Glutamatergic neuron (in vitro differentiated cells): ENCODE data around the gene CEACAM18. TPM values are rescaled to one million over a fixed set of nuclear protein-coding genes. Genes with fewer than 3 reads are reported as not detected.

Source experiments
- DNase-seq: peaks from one replicate; pipeline ENCODE4 v3.0.0; 2022
- H3K27ac Mint-ChIP-seq: one replicate; pipeline ENCODE4 v1.8.0; 2020; ENCODE audit warnings: mild to moderate bottlenecking, mixed read lengths, inconsistent platforms; ENCODE audit not compliant: unreplicated experiment
- H3K27me3 Mint-ChIP-seq: one replicate; pipeline ENCODE4 v1.8.0; 2020; ENCODE audit warnings: mild to moderate bottlenecking, moderate library complexity, mixed read lengths, inconsistent platforms; ENCODE audit not compliant: unreplicated experiment
- H3K36me3 Mint-ChIP-seq: one replicate; pipeline ENCODE4 v1.8.0; 2020; ENCODE audit warnings: mild to moderate bottlenecking, mixed read lengths, inconsistent platforms; ENCODE audit not compliant: unreplicated experiment
- H3K4me1 Mint-ChIP-seq: one replicate; pipeline ENCODE4 v1.8.0; 2020; ENCODE audit warnings: mild to moderate bottlenecking, low read depth, mixed read lengths, inconsistent platforms; ENCODE audit not compliant: unreplicated experiment
- H3K4me3 Mint-ChIP-seq: one replicate; pipeline ENCODE4 v1.8.0; 2020; ENCODE audit warnings: mild to moderate bottlenecking, mixed read lengths, inconsistent platforms; ENCODE audit not compliant: unreplicated experiment
- H3K9me3 Mint-ChIP-seq: one replicate; pipeline ENCODE4 v1.8.0; 2020; ENCODE audit warnings: mild to moderate bottlenecking, moderate library complexity, mixed read lengths, inconsistent platforms; ENCODE audit not compliant: unreplicated experiment
- total RNA-seq: library from RNA; stranded (reverse); fragmentation: NEBNext Ultra II Directional; extraction: Animal tissue kit (Norgen Biotek cat#: 25700); gene quantifications from one replicate; pipeline ENCODE4 v1.2.1, GENCODE V29; 2021; ENCODE audit not compliant: unreplicated experiment
- TF ChIP-seq, protein P1 (sequence below): fragments of 200-600 bp; sonication (generic); IDR thresholded peaks from one replicate; pipeline ENCODE4 v1.5.0; 2021; ENCODE audit not compliant: partially characterized antibody, unreplicated experiment

The CEACAM18 gene
- total RNA-seq, 1 donor from 2014 or later = not detected

DNA sequence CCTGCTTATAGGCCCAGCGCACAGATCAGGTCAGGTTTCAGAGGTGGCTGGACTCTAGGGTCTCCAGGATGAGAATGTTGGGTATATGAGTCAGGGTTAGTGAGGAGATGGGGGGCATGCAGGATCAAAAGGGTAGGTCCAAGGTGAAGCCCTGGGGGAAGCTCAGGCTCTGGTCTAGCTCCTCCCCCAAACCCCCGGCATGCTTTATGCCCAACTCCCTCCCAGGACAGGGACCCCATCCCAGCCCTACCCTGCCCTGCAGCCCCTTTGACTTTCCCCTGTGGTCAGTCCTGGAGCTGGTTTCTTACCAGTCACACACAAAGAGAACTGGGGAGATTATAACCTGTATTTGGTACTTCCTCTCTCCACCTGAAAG, 9.8 kb upstream of the CEACAM18 start:
- Mint-ChIP-seq H3K9me3 (peaks cover 2% of the 10 kb centered on the region), H3K36me3 (no peaks in the 10 kb centered on the region), H3K27ac (no peak overlapping the region), H3K27me3 (peaks cover 5% of the 10 kb centered on the region), H3K4me3 (no peak overlapping the region), H3K4me1 (no peaks in the 10 kb centered on the region)
- TF ChIP-seq, protein P1, sequence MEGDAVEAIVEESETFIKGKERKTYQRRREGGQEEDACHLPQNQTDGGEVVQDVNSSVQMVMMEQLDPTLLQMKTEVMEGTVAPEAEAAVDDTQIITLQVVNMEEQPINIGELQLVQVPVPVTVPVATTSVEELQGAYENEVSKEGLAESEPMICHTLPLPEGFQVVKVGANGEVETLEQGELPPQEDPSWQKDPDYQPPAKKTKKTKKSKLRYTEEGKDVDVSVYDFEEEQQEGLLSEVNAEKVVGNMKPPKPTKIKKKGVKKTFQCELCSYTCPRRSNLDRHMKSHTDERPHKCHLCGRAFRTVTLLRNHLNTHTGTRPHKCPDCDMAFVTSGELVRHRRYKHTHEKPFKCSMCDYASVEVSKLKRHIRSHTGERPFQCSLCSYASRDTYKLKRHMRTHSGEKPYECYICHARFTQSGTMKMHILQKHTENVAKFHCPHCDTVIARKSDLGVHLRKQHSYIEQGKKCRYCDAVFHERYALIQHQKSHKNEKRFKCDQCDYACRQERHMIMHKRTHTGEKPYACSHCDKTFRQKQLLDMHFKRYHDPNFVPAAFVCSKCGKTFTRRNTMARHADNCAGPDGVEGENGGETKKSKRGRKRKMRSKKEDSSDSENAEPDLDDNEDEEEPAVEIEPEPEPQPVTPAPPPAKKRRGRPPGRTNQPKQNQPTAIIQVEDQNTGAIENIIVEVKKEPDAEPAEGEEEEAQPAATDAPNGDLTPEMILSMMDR = no peak
- no peak for DNase-seq

GRCh38 chr19:51469162-51469561, 9.2 kb upstream of the CEACAM18 start:
- Mint-ChIP-seq H3K4me3 (no peak overlapping the region), H3K4me1 (no peaks in the 10 kb centered on the region), H3K27me3 (peaks cover 5% of the 10 kb centered on the region), H3K27ac (no peak overlapping the region), H3K36me3 (no peaks in the 10 kb centered on the region), H3K9me3 (peaks cover 2% of the 10 kb centered on the region)
- no peak for DNase-seq
- TF ChIP-seq, protein P1 = no peak

- no peak overlapping the region for H3K4me3 Mint-ChIP-seq
- no peaks in the 10 kb centered on the region for H3K4me1 Mint-ChIP-seq
- H3K27me3 Mint-ChIP-seq = peaks cover 4% of the 10 kb centered on the region
- TF ChIP-seq, protein P1 = no peak
- no peak for DNase-seq
- H3K9me3 Mint-ChIP-seq = peaks cover 2% of the 10 kb centered on the region
- H3K36me3 Mint-ChIP-seq = no peaks in the 10 kb centered on the region
- H3K27ac Mint-ChIP-seq = no peak overlapping the region
These were observed 8.7 kb upstream of the CEACAM18 start for GRCh38 chr19:51469629-51470028.

DNA sequence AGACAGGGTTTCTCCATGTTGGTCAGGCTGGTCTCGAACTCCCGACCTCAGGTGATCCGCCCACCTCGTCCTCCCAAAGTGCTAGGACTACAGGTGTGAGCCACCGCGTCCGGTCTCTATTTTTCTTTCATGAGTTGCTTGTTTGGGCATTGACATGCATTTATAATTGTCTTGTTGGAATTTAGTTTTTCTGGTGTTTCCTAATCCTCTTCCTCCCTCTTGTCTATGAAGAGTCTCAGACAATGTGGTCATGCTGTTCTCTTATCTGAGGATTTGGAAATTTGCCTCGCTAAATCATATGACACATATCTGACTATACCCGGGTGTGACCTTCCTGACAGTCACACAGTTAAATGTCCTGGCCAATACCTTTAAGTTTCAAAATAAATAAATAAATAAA, 7.4 kb upstream of the CEACAM18 start:
- peaks cover 2% of the 10 kb centered on the region for H3K9me3 Mint-ChIP-seq
- H3K4me3 Mint-ChIP-seq = no peak overlapping the region
- H3K27me3 Mint-ChIP-seq = peaks cover 3% of the 10 kb centered on the region
- DNase-seq = no peak
- H3K4me1 Mint-ChIP-seq = no peaks in the 10 kb centered on the region
- TF ChIP-seq, protein P1 = no peak
- H3K27ac Mint-ChIP-seq = no peak overlapping the region
- H3K36me3 Mint-ChIP-seq = no peaks in the 10 kb centered on the region

DNA sequence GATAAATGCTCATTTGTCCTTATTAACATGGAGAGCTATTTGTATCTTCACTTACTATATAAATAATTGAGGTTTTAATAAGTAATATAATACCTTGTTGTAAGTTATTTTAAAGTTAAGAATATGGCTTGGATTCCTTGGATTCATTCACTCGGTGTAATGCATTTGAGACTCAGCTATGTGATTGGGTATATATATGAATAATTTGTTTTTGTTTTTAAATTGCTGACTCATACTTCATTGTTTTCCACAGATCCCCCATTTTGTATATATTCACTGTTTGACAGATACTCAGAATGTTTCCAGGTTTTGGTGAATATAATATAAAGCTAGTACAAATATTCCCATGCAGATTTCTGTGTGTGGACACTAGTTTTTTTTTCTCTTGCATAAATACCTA, 6.8 kb upstream of the CEACAM18 start:
- Mint-ChIP-seq H3K4me1 (no peaks in the 10 kb centered on the region), H3K27me3 (peaks cover 3% of the 10 kb centered on the region), H3K4me3 (no peak overlapping the region)

More for the DNA sequence above, 6.8 kb upstream of the CEACAM18 start:
- TF ChIP-seq, protein P1 = no peak
- no peak for DNase-seq
- Mint-ChIP-seq H3K9me3 (peaks cover 2% of the 10 kb centered on the region), H3K27ac (no peak overlapping the region), H3K36me3 (no peaks in the 10 kb centered on the region)
